HG02973 (cell line): ENCODE measurements around the gene SHLD1.
A peak's percentile ranks its signal among the peaks of the same experiment; 100 is the strongest.
"Not testable (repeated sequence)": the region's sequence is repeated elsewhere in the genome, so short reads cannot be mapped to it uniquely, and the experiment has no call there.

ENCODE experiments used
- ATAC-seq: cut with Tn5 transposase; IDR thresholded peaks from one replicate; pipeline ENCODE4 v1.9.1; 2021; ENCODE audit warnings: moderate library complexity; ENCODE audit not compliant: unreplicated experiment

SHLD1 gene, protein sequence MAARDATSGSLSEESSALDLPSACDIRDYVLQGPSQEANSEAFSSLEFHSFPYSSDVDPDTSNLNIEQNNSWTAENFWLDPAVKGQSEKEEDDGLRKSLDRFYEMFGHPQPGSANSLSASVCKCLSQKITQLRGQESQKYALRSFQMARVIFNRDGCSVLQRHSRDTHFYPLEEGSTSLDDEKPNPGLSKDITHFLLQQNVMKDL

DNA sequence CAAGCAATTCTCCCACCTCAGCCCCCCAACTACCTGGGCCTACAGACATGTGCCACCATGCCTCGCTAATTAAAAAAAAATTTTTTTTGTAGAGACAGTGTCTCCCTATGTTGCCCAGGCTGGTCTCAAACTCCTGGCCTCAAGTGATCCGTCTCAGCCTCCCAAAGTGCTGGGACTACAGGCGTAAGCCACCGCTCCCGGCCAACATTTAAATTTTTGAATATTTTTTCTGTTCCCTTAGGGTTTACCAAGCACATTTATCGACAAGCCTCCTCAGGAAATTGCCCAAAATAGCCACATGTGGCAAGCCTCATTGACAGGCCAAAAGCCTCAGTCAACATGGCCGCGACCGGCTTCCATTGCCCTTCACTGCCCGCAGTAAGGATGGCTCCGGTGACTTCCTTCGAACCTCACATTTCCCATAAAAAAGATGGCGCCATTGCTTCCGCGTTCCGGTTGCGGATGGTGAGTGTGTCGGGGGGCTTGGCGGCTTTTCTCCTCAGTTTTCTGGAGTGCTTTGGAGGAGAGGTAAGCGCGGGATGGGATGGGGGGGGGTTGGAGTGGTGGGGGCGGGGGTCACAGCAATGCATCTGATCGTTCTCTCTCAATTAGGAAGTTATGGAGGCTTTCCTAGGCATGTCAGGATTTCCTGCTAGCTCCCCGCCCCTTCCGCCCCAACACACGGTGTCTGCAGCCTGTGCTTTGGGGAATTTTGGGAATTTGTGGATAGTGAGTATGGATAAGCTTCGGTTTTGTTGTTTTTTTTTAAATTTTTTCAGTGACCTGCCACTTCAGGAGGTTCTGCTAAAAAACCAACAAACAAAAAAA, at the start of gene SHLD1:
TSS of gene SHLD1 (plus strand) at position 450 of the 828 bp plus-strand sequence. CDS start 22,465 bp downstream, outside the sequence.
- peak; percentile 87 for ATAC-seq

DNA sequence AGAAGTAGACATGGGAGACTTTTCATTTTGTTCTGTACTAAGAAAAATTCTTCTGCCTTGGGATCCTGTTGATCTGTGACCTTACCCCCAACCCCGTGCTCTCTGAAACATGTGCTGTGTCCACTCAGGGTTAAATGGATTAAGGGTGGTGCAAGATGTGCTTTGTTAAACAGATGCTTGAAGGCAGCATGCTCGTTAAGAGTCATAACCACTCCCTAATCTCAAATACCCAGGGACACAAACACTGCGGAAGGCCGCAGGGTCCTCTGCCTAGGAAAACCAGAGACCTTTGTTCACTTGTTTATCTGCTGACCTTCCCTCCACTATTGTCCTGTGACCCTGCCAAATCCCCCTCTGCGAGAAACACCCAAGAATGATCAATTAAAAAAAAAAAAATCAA, 47.9 kb upstream of the SHLD1 start:
- ATAC-seq: not testable (repeated sequence)

- no peak for ATAC-seq
Observed at GRCh38 chr20:5703681-5704101, 46.5 kb upstream of the SHLD1 start.

GRCh38 chr20:5705827-5706226, 44.4 kb upstream of the SHLD1 start:
- ATAC-seq: no peak

GRCh38 chr20:5706797-5707196, 43.4 kb upstream of the SHLD1 start:
- ATAC-seq: no peak

DNA sequence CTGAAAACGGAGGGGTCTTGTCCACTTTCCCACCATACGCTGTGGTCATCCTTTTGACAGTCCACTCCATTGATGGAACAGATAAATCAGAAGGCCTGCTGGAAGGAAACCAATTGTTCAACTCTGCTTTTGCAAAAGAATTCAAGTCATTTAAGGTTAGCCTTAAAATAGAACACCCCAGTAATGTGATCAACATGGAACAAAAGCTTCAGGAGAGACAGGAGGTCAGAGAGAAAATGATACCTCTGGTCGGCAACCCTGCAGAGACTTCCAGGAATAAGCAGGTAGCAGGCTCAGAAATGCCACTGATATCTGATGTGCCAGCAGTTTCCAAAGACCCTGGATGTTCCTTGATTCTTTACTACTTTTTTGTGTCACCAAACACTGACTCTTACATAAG, 39.6 kb upstream of the SHLD1 start:
- ATAC-seq: no peak

GRCh38 chr20:5714261-5715041, 35.8 kb upstream of the SHLD1 start:
- ATAC-seq: no peak

DNA sequence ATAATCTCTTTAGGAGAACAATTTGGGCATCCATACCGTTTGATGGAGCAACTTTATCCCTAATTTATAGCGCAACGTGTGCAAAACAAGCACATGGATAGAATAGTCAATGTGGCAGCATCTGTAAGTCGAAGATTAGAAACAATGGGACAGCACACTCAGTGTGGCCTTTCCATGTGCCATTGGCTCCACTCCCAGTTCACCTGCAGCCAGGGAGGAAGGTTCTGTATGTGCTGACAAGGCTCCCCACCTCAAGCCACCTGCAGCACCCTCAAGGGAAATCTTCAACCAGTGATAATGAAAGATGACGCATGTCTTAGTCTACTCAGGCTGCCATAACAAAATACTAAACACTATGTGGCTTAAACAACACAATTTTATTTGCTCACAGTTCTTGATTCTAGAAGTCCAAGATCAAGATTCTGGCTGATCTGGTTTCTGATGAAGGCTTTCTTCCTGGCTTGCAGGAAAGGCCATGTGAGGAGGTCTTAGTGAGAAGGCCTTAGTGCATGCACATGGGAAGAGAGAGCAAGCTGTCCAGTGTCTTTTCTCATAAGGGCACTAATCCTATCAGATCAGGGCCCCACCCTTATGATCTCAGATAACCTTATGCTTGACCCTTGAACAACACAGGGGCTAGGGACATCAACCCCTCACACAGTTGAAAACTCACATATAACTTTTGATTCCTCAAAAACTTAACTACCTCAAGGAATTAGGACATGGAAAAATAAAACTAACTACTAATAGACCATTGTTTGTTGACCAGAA, 34.9 kb upstream of the SHLD1 start:
- ATAC-seq: no peak

GRCh38 chr20:5716953-5717352, 33.2 kb upstream of the SHLD1 start:
- ATAC-seq: no peak

DNA sequence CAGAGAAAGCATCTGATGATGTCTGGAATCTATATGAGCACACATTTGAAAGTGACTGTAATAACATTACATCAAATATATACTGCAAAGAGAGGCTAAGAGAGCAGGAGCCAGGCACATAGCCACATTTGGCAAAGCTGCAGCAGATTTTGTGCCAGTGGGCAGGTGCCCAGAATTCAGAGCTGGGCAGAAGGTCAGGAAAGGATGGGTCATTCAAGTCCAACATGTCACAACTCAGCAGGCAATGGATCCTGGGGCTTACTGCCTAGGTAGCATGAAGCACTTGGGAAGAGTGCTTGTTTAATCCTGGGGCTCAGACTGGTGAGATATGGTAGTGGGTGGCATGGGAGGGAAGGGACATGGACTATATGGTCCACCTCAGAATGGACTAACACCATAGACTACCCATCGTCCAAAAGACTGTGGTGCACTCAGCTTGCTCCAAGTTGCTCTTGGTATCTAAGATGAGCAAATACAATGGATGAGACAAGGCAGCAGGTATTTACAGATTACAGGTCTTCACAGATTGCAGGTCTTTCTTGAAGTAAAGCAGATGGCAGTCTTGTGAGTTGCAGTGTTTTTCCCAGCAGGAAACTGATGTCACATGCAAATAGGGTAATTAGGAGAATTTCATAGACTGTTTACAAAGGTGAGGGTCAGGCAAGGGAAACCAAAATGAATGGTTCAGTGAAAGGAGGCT, 31.2 kb upstream of the SHLD1 start:
- no peak for ATAC-seq

GRCh38 chr20:5719861-5720403, 30.3 kb upstream of the SHLD1 start:
- ATAC-seq: no peak

GRCh38 chr20:5720696-5721095, 29.5 kb upstream of the SHLD1 start:
- no peak for ATAC-seq

GRCh38 chr20:5721356-5721755, 28.8 kb upstream of the SHLD1 start:
- not testable (repeated sequence) for ATAC-seq

DNA sequence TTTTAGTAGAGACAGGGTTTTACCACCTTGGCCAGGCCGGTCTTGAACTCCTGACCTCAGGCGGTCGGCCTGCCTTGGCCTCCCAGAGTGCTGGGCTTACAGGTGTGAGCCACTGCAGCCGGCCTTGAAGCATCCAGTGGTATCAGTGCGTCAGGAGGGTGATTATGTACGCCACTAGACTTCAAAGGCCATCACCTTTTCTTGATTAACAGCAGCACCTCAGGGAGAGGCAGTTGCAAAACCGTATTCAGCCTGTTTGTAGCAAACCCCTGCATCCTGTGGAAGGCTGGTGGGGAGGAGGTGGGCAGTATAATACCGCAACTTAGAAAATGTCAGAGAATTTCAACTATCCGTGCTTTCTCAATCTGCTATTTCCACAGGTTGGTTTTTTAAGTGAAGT, 27.3 kb upstream of the SHLD1 start:
- no peak for ATAC-seq

- ATAC-seq: not testable (repeated sequence)
Observed at GRCh38 chr20:5725183-5725463, 25.1 kb upstream of the SHLD1 start.

DNA sequence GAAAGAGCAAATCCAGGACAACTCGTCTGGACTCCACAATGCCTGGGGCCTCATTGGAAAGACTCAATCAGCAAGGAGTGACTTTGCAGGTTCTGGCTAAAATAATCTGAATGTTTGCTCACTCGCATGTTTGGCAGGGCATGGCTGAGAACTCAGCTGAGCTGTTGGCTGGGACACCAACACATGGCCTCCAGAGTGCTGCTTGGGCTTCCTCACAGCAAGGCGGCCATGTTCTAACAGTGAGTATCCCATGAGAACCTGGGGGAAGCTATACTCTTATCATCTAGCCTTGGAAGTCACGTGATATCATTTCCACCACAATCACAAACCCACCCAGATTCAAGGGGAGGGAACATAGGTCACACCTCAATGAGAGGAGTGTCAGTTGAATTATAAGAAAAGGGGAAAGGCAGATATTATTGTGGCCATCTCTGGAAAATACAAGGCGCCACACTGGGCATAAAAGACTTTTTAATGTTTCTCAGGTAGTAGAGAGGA, 23.1 kb upstream of the SHLD1 start:
- ATAC-seq: no peak

GRCh38 chr20:5729348-5729747, 20.9 kb upstream of the SHLD1 start:
- no peak for ATAC-seq

DNA sequence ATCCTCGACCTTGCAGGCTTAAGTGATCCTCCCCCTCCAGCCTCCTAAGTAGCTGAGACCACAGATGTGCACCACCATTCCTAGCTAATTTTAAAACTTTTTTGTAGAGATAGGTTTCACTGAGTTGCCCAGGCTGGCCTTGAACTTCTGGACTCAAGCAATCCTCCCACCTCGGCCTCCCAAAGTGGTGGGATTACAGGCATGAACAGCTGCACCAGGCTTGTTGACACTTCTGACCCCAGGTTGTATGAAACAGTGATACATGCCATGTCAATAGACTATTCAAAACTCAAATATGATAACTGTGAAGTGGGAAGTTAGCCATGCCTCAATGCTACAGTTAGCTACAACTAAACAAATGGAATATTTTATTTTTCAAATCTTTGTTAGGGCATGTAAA, 20.1 kb upstream of the SHLD1 start:
- ATAC-seq: no peak

DNA sequence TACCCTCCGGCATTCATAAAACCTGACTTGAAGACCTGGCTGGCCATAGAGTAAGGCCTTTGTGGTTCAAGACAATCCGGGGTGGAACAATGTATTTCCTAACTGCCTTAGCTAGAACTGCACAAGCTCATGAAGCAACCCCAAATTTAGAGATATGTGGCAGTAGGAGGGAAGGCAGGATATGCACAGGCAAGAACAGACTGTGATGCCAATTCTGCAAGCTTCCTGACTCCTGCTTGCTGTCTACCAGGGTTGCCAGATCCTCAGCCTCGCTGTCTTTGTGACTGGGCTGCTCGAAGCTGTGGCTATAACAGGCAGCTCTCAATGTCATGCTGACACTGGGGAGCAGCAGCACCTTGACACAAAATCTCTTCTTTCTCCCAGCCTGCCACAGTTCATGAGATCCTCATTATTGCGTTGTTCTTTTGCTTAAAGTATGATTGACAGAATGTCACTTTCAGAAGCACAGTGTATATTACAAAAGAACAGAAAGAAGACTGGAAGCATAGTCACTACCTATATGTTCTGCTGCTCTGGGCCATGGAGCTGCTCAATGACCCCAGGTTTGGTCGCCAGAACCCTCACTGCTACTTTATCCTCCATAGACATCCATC, 18.3 kb upstream of the SHLD1 start:
- ATAC-seq: no peak

DNA sequence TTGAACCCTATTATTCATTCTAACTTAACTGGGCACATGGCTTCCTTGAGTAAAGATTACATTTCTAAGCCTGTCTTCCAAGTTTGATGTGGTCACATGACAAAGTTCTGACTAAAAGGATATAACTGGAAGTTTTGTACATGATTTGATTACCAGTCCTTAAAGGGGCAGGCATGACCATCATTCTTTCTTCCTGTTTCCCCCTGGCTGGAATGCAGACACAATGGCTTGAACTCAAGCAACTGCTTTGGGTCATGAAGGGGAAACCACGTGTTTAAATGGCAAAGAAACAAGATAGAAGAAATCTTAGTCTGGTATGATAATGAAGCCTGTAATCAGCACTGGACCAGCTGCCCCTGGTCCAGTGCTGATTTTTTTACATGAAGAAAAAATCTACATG, 15.6 kb upstream of the SHLD1 start:
- ATAC-seq: no peak
